Sigmoid colon (tissue), 7 donors: Measurements from ENCODE around the gene UBE2E2. TPM values are rescaled to one million over a fixed set of nuclear protein-coding genes. Genes with fewer than 3 reads are reported as not detected.

Experiments used
- DNase-seq: peaks from one replicate; pipeline ENCODE4 v3.0.0-alpha.2; 2019
- H3K27ac ChIP-seq, 4 donors: fragments of 200-600 bp; sonication (generic); one replicate each; pipeline ENCODE4 v1.5.1; 2016 to 2019; ENCODE audit warnings: mild to moderate bottlenecking in 1 of 4
- H3K27me3 ChIP-seq, 3 donors: fragments of 200-600 bp; sonication (generic); one replicate each; pipeline ENCODE4 v1.5.1; 2019; ENCODE audit warnings: mild to moderate bottlenecking in 1 of 3
- H3K36me3 ChIP-seq, 4 donors: fragments of 200-600 bp; sonication (generic); one replicate each; pipeline ENCODE4 v1.5.1; 2016 to 2019
- H3K4me1 ChIP-seq, 4 donors: fragments of 200-600 bp; sonication (generic); one replicate each; pipeline ENCODE4 v1.5.1; 2017 to 2019
- H3K4me3 ChIP-seq, 4 donors: fragments of 200-600 bp; sonication (generic); one replicate each; pipeline ENCODE4 v1.5.1; 2017 to 2019; ENCODE audit warnings: mild to moderate bottlenecking in 2 of 4, moderate library complexity in 1 of 4
- H3K9me3 ChIP-seq, 4 donors: fragments of 200-600 bp in 3 of 4; sonication (generic) in 3 of 4; one replicate each; pipeline versions ENCODE4 v1.5.1 to v1.6.1; 2013 to 2019
- EP300 ChIP-seq, 4 donors: sonication (generic); formaldehyde crosslinking; IDR thresholded peaks; one replicate each; pipeline ENCODE4 v1.6.1; 2017; ENCODE audit warnings: antibody characterized with exemption in 4 of 4
- POLR2A ChIP-seq, 2 donors: fragments of 450-650 bp; IDR thresholded peaks; one replicate each; pipeline ENCODE4 v1.6.1; 2016; ENCODE audit warnings: antibody characterized with exemption in 2 of 2, mild to moderate bottlenecking in 2 of 2, moderate library complexity in 2 of 2
- POLR2AphosphoS5 ChIP-seq, 4 donors: sonication (generic); formaldehyde crosslinking; IDR thresholded peaks; one replicate each; pipeline ENCODE4 v1.6.1; 2017; ENCODE audit warnings: antibody characterized with exemption in 4 of 4
- WGBS, 2 donors: extraction: QIAGEN DNeasy Blood & Tissue Kit; methylation state at CpG; one replicate each; pipeline ENCODE4 v1.1.7; 2013; 5-methylcytosine and 5-hydroxymethylcytosine counted together
- intact Hi-C: fragments of 100-400 bp; cut with DNase I; formaldehyde crosslinking; loops from one replicate; pipeline ENCODE4 v1.15.1; 2023
- polyA plus RNA-seq, 3 donors: library from polyadenylated mRNA; stranded (reverse); fragments of 200-250 nt; gene quantifications; one replicate each; pipeline ENCODE4 v1.2.3, GENCODE V29; 2013
- total RNA-seq, 4 donors: library from RNA; depleted of rRNA; stranded (reverse); fragments of >200 nt; gene quantifications; one replicate each; pipeline ENCODE4 v1.1.0, GENCODE V29; 2016
- TF ChIP-seq, protein P1 (sequence below), 4 experiments: fragments of 450-650 bp in 3 of 4; fragments of 200-600 bp in 1 of 4; IDR thresholded peaks; one replicate each; pipeline ENCODE4 v1.5.1; 2016 to 2019; ENCODE audit warnings: antibody characterized with exemption in 4 of 4, mild to moderate bottlenecking in 3 of 4, moderate library complexity in 2 of 4
- donor health status: healthy with polysubstance abuse.
- donor health status: Bipolar disorder and iron deficiency.
- donor health status: healthy.

UBE2E2 gene
- total and polyA plus RNA-seq, 7 donors = 3.7 to 135 (median 34.6) TPM

DNA sequence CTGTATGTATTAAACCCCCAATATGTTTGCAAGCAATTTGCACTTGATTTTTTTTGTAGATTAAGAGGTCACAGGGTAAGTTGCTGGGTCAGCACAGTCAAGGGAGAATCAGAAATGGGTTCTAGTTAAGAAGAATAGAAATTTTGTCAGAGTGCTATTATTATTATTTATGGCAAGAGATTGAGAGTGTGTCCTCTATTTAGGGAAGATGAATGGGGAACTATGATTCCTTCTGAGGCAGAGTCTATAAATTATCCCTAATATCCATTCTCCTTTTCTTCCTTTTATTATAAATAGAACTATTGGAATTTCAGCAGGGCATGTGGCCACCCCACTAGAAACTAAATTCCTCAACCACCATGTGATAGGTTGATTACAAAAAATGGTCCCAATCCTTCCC, 392.7 kb downstream of the UBE2E2 start:
- TF ChIP-seq, protein P1, sequence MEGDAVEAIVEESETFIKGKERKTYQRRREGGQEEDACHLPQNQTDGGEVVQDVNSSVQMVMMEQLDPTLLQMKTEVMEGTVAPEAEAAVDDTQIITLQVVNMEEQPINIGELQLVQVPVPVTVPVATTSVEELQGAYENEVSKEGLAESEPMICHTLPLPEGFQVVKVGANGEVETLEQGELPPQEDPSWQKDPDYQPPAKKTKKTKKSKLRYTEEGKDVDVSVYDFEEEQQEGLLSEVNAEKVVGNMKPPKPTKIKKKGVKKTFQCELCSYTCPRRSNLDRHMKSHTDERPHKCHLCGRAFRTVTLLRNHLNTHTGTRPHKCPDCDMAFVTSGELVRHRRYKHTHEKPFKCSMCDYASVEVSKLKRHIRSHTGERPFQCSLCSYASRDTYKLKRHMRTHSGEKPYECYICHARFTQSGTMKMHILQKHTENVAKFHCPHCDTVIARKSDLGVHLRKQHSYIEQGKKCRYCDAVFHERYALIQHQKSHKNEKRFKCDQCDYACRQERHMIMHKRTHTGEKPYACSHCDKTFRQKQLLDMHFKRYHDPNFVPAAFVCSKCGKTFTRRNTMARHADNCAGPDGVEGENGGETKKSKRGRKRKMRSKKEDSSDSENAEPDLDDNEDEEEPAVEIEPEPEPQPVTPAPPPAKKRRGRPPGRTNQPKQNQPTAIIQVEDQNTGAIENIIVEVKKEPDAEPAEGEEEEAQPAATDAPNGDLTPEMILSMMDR (IDR thresholded peaks at IDR 0.05) = no peak
- TF ChIP-seq EP300 (IDR thresholded peaks at IDR 0.05) = no peak
- TF ChIP-seq POLR2A (IDR thresholded peaks at IDR 0.05) = no peak
- no peak for TF ChIP-seq POLR2AphosphoS5 (IDR thresholded peaks at IDR 0.05)
- H3K36me3 ChIP-seq = no peaks in the 10 kb centered on the region
- DNase-seq = no peak
- H3K27ac ChIP-seq = no peak overlapping the region
- no peak overlapping the region for H3K4me3 ChIP-seq
- H3K27me3 ChIP-seq = no peaks in the 10 kb centered on the region
- intact Hi-C loops = no loop called here
- no peaks in the 10 kb centered on the region for H3K9me3 ChIP-seq
- H3K4me1 ChIP-seq = peaks cover 0 to 6% (median 4%) of the 10 kb centered on the region in 4 donors

DNA sequence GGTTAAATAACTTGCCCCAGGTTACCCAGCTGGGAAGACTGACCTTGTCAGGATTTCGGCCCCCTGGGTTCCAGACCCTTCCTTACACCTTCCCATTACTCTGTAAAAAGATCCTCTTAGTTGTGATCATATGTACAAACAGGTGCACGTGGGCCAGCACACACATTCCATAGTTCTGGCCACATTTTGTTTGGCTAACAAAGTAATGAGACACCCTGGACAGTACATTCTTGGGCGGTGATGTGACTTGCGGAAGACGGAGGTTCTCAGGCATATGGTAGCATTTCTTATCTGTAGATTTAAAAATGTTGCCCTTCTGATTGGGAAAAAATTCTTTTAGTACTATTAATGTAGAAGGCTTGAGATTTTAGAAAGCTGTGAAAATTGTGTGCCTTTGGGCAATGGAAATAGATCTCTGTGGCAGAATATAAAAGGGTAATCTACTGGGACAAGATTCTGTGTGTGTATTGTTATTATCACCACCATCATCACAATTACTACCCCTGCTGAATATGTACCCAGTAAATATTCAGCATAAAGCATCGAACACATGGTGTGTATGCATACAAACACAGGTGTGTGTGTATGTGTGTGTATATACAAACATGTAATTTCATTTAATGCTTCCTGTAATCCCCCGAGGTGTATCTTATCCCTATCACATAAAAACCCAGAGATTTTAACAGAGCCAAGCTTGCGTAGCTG, 397.2 kb downstream of the UBE2E2 start:
- DNase-seq = no peak
- H3K36me3 ChIP-seq = no peaks in the 10 kb centered on the region
- TF ChIP-seq POLR2AphosphoS5 (IDR thresholded peaks at IDR 0.05) = no peak
- no peak for TF ChIP-seq EP300 (IDR thresholded peaks at IDR 0.05)
- TF ChIP-seq POLR2A (IDR thresholded peaks at IDR 0.05) = no peak
- TF ChIP-seq, protein P1 (IDR thresholded peaks at IDR 0.05) = no peak
- H3K27ac ChIP-seq = peak overlapping the region in 1 of 4 donors; percentile 22
- no peaks in the 10 kb centered on the region for H3K27me3 ChIP-seq
- H3K4me3 ChIP-seq = no peak overlapping the region
- H3K9me3 ChIP-seq = no peaks in the 10 kb centered on the region
- WGBS, 2 donors = 76 to 87% methylated on average over 8 of the region's 8 CpGs
- peaks cover 0 to 16% (median 11%) of the 10 kb centered on the region in 4 donors for H3K4me1 ChIP-seq
- intact Hi-C loops = no loop called here

DNA sequence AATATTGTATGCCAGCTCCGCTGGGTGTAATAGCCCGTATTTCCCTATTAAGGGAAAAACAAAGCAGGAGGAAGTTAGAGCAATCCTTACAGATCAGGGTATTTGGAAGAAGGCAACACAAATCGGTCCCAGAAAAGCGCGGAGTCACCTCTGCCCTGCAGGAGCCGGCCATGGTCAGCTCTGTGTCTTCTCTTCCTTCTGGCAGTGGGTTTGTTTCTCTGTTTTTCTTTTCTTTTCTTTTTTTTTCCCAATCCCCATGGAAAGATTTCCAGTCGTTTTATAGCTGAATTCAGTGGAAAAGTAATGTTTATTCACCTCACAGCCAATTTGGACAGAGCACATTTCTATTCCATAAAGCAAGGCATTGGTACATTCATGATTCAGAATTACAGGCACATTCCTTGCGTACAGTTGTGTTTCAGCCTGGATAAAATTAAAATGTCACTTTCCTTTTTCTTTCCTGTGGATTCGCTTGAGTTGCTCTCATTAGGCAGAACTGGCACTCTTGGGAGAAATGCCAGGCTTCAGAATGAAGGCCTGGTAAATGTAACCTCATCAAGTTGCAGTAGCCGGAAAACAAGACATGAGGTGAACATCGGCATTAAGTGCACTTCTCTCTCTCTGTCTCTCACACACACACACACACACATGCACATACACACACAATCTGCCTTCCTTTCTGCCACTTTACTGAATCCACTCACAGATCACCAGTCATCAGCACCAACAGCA, 398.1 kb downstream of the UBE2E2 start:
- Histone ChIP-seq H3K4me1 (peaks cover 0 to 16% (median 11%) of the 10 kb centered on the region in 4 donors), H3K4me3 (no peak overlapping the region), H3K27me3 (no peaks in the 10 kb centered on the region), H3K36me3 (no peaks in the 10 kb centered on the region), H3K9me3 (no peaks in the 10 kb centered on the region), H3K27ac (peak overlapping the region in 2 of 4 donors; percentile 11 to 22)
- DNase-seq = no peak
- no peak for TF ChIP-seq POLR2AphosphoS5 (IDR thresholded peaks at IDR 0.05)
- no peak for TF ChIP-seq EP300 (IDR thresholded peaks at IDR 0.05)
- TF ChIP-seq, protein P1 (IDR thresholded peaks at IDR 0.05) = no peak
- TF ChIP-seq POLR2A (IDR thresholded peaks at IDR 0.05) = no peak
- intact Hi-C loops = no loop called here
- WGBS, 2 donors = 80 to 87% methylated on average over 11 of the region's 11 CpGs

DNA sequence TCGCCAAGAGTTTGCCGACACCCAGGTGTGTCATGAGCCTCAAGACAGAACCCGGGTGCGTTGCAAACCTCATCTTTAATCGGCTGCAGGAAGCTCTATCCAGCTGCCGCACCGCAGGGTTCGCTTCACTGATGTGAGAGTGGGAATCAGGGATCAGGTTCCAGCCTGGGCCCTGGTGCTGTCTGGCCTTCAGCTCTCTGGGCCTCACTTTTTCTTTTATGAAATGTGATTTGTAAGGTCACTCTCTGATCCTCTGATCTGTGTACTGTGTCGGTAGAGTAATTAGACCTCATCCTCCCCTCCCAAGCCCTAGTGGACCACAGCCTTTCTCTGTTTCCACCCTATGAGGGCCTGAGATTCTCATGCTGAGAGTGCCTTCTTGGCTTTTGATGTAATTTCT, 399.8 kb downstream of the UBE2E2 start:
- 91 to 93% methylated on average over 9 of the region's 9 CpGs for WGBS, 2 donors
- no peak for DNase-seq
- Histone ChIP-seq H3K27ac (no peak overlapping the region), H3K36me3 (no peaks in the 10 kb centered on the region), H3K4me3 (no peak overlapping the region), H3K27me3 (no peaks in the 10 kb centered on the region), H3K9me3 (no peaks in the 10 kb centered on the region), H3K4me1 (peaks cover 0 to 29% (median 23%) of the 10 kb centered on the region in 4 donors)
- no peak for TF ChIP-seq POLR2AphosphoS5 (IDR thresholded peaks at IDR 0.05)
- TF ChIP-seq POLR2A (IDR thresholded peaks at IDR 0.05) = no peak
- no peak for TF ChIP-seq EP300 (IDR thresholded peaks at IDR 0.05)
- TF ChIP-seq, protein P1 (IDR thresholded peaks at IDR 0.05) = no peak
- intact Hi-C loops = no loop called here
